WTC11 (cell line): ENCODE results near the gene ITPR1.
"Not testable (repeated sequence)": the region's sequence is repeated elsewhere in the genome, so short reads cannot be mapped to it uniquely, and the experiment has no call there.

Experiments used
- TF ChIP-seq, protein P1 (sequence below): fragments of 200-600 bp; IDR thresholded peaks from 2 replicates; pipeline ENCODE4 v1.8.0; 2022; ENCODE audit warnings: antibody characterized with exemption
- TF ChIP-seq, protein P2 (sequence below): sonication (generic); formaldehyde crosslinking; IDR thresholded peaks from 2 replicates; pipeline ENCODE4 v1.8.1; 2022; ENCODE audit warnings: low read depth, mild to moderate bottlenecking, moderate library complexity, missing genetic modification reagents, borderline replicate concordance

- TF ChIP-seq, protein P1, sequence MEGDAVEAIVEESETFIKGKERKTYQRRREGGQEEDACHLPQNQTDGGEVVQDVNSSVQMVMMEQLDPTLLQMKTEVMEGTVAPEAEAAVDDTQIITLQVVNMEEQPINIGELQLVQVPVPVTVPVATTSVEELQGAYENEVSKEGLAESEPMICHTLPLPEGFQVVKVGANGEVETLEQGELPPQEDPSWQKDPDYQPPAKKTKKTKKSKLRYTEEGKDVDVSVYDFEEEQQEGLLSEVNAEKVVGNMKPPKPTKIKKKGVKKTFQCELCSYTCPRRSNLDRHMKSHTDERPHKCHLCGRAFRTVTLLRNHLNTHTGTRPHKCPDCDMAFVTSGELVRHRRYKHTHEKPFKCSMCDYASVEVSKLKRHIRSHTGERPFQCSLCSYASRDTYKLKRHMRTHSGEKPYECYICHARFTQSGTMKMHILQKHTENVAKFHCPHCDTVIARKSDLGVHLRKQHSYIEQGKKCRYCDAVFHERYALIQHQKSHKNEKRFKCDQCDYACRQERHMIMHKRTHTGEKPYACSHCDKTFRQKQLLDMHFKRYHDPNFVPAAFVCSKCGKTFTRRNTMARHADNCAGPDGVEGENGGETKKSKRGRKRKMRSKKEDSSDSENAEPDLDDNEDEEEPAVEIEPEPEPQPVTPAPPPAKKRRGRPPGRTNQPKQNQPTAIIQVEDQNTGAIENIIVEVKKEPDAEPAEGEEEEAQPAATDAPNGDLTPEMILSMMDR, result not testable (repeated sequence)
- TF ChIP-seq, protein P2, sequence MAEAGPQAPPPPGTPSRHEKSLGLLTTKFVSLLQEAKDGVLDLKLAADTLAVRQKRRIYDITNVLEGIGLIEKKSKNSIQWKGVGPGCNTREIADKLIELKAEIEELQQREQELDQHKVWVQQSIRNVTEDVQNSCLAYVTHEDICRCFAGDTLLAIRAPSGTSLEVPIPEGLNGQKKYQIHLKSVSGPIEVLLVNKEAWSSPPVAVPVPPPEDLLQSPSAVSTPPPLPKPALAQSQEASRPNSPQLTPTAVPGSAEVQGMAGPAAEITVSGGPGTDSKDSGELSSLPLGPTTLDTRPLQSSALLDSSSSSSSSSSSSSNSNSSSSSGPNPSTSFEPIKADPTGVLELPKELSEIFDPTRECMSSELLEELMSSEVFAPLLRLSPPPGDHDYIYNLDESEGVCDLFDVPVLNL, result not testable (repeated sequence)
These were observed 97.7 kb downstream of the ITPR1 start for GRCh38 chr3:4590849-4591248.
